AG04449 (cell line): ENCODE measurements around the gene ANO2.

ENCODE experiments used
- CTCF ChIA-PET: fragments of 350-600 bp; formaldehyde crosslinking; extraction: SDS; loops from one replicate; lab custom pipeline; 2021; ENCODE audit warnings: antibody characterized with exemption; lab: Yijun Ruan, JAX
- POLR2A ChIA-PET: fragments of 400-600, 350-600 bp; formaldehyde crosslinking; extraction: SDS; loops from one replicate; lab custom pipeline; 2020; ENCODE audit warnings: antibody characterized with exemption, inconsistent platforms; lab: Yijun Ruan, JAX
- DNase-seq: peaks from one replicate; pipeline ENCODE4 v3.0.0-alpha.2; 2010; ENCODE audit warnings: low read depth, low spot score
- H3K4me3 ChIP-seq: 2 replicates; pipeline ENCODE4 v1.5.1; 2011; ENCODE audit warnings: low read depth, mild to moderate bottlenecking, control low read depth, low read length
- CTCF ChIP-seq: IDR thresholded peaks from one replicate; pipeline ENCODE4 v1.5.1; 2011; ENCODE audit warnings: mild to moderate bottlenecking, moderate library complexity, low read length, control low read depth, inconsistent platforms; ENCODE audit not compliant: insufficient read depth; ENCODE audit errors: missing control alignments

The ANO2 gene

GRCh38 chr12:5905757-5906156, 39.3 kb downstream of the ANO2 start:
- CTCF ChIA-PET, result no interaction called here
- no peak for TF ChIP-seq CTCF
- POLR2A ChIA-PET, result no interaction called here
- H3K4me3 ChIP-seq, result no peak overlapping the region
- no peak for DNase-seq

DNA sequence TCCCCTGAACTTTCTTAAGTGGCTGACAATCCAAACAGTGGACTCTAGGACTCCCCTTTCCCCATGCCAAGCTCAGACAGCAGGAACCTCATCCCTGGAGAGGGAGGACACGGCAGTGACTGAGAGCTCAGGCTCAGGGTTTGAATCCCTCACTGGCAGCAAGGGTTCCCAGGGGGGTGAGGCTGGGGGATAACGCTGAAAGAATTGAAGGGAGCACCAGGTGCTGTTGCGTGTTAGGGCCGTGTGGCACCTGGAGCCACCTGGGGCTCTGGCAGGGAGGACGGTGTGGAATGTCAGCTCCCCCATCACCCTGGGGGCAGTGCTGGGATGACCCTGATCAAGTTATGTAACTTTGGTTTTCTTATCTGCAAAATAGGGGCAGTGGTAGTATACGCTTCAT, 40.1 kb downstream of the ANO2 start:
- DNase-seq, result no peak
- ChIA-PET POLR2A (no interaction called here), CTCF (no interaction called here)
- no peak overlapping the region for H3K4me3 ChIP-seq
- TF ChIP-seq CTCF, result no peak

DNA sequence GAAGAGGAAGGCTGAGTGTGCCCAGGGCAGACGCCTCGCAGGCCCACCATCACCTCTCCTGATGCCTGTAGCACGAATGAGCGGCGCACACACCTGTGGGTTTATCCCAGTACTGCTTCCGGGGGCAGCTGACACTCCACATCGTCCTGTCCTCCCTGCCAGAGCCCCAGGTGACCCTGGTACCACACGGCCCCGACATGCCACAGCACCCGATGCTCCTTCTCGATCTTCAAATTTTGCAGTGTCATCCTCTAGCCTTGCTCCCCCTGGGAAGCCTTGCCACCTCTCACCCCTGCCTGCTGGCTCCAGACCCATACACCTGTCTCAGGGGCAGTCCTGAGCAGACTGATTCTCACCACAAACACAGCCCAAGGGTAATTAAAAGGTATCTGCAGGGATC, 40.6 kb downstream of the ANO2 start:
- ChIA-PET POLR2A (no interaction called here), CTCF (no interaction called here)
- no peak for TF ChIP-seq CTCF
- no peak for DNase-seq
- no peak overlapping the region for H3K4me3 ChIP-seq

- no peak for TF ChIP-seq CTCF
- ChIA-PET POLR2A (no interaction called here), CTCF (no interaction called here)
- H3K4me3 ChIP-seq, result no peak overlapping the region
- no peak for DNase-seq
These were observed 42.3 kb downstream of the ANO2 start for GRCh38 chr12:5902736-5903135.

DNA sequence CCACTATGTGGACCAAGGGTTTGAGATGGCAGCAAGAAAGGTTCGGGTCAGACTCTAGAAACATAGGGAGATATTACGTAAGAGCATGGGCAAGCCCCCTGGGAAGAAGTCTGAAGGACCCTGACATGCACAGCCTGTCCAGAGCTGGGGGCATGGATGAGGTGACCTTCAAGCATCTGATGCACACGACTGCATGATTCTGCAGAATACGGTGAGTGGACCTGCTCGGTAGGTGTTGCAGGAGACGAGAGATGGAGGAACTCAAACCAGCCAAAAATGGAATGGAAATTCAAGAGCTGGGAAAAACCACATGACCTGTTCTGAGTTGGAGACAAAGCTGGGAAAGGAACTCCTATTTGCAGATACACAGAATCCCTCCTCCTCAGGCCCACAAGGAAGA, 43.6 kb downstream of the ANO2 start:
- no peak for TF ChIP-seq CTCF
- POLR2A ChIA-PET, result no interaction called here
- CTCF ChIA-PET, result no interaction called here
- H3K4me3 ChIP-seq, result no peak overlapping the region
- DNase-seq, result no peak

DNA sequence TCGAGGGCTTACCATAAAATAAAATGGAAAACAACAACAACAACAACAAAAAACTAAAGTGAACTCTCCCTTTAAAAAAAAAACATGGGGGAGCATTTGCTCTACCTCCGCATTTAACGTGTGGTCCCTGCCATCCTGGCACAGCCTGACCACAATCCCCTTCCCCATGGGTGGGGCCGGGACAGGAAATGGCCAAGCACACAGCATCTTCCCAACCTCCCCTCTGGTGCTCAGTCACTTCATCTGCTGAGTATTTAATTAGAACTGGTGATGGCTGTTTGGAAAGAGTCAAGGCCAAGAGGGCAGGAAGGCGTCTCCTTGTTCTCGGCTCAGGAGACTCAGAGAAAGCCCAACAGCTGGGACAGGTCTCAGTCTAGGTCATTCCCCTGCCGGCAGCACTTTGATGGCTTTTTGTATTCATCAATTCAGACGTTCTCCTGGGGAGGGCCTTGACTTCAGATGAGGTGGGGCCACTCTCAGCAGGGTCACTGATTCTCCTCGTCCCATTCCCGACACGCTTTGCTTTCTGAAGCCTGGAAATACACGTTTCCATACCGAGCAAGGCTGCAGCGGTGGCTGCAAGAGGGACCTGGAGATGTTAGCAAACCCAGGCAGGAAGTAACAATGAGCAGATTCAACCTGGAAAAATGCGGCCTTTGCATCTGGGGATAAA, 44.4 kb downstream of the ANO2 start:
- DNase-seq, result no peak
- no peak for TF ChIP-seq CTCF
- no peak overlapping the region for H3K4me3 ChIP-seq
- ChIA-PET CTCF (no interaction called here), POLR2A (no interaction called here)
